BE2C (cell line): ENCODE results near the gene STK39.

Experiments used
- DNase-seq: peaks from one replicate; pipeline ENCODE4 v3.0.0-alpha.2; 2020
- H3K27me3 ChIP-seq: fragments of 250-450 bp; sonication (Bioruptor Pico); 2 replicates; pipeline ENCODE4 v1.5.1; 2020; ENCODE audit warnings: mild to moderate bottlenecking
- H3K36me3 ChIP-seq: fragments of 250-450 bp; sonication (Bioruptor Pico); 2 replicates; pipeline ENCODE4 v1.5.1; 2020; ENCODE audit warnings: mild to moderate bottlenecking
- H3K4me1 ChIP-seq: fragments of 250-450 bp; sonication (Bioruptor Pico); 2 replicates; pipeline ENCODE4 v1.5.1; 2020
- H3K4me3 ChIP-seq: 2 replicates; pipeline ENCODE4 v1.5.1; 2011; ENCODE audit warnings: low read depth, low read length
- H3K9me3 ChIP-seq: fragments of 250-450 bp; sonication (Bioruptor Pico); 2 replicates; pipeline ENCODE4 v1.5.1; 2020
- TF ChIP-seq, protein P1 (sequence below): IDR thresholded peaks from 2 replicates; pipeline ENCODE4 v1.5.1; 2012; ENCODE audit warnings: mild to moderate bottlenecking, low read depth, low read length

Gene STK39

GRCh38 chr2:168179592-168179991, 67.8 kb downstream of the STK39 start:
- Histone ChIP-seq H3K4me1 (no peaks in the 10 kb centered on the region), H3K27me3 (no peaks in the 10 kb centered on the region), H3K36me3 (no peaks in the 10 kb centered on the region), H3K4me3 (no peak overlapping the region), H3K9me3 (no peaks in the 10 kb centered on the region)
- no peak for DNase-seq
- TF ChIP-seq, protein P1, sequence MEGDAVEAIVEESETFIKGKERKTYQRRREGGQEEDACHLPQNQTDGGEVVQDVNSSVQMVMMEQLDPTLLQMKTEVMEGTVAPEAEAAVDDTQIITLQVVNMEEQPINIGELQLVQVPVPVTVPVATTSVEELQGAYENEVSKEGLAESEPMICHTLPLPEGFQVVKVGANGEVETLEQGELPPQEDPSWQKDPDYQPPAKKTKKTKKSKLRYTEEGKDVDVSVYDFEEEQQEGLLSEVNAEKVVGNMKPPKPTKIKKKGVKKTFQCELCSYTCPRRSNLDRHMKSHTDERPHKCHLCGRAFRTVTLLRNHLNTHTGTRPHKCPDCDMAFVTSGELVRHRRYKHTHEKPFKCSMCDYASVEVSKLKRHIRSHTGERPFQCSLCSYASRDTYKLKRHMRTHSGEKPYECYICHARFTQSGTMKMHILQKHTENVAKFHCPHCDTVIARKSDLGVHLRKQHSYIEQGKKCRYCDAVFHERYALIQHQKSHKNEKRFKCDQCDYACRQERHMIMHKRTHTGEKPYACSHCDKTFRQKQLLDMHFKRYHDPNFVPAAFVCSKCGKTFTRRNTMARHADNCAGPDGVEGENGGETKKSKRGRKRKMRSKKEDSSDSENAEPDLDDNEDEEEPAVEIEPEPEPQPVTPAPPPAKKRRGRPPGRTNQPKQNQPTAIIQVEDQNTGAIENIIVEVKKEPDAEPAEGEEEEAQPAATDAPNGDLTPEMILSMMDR: no peak

GRCh38 chr2:168178520-168179324, 68.7 kb downstream of the STK39 start:
- Histone ChIP-seq H3K36me3 (no peaks in the 10 kb centered on the region), H3K9me3 (no peaks in the 10 kb centered on the region), H3K4me1 (no peaks in the 10 kb centered on the region), H3K27me3 (no peaks in the 10 kb centered on the region), H3K4me3 (no peak overlapping the region)
- DNase-seq: no peak
- TF ChIP-seq, protein P1: no peak

DNA sequence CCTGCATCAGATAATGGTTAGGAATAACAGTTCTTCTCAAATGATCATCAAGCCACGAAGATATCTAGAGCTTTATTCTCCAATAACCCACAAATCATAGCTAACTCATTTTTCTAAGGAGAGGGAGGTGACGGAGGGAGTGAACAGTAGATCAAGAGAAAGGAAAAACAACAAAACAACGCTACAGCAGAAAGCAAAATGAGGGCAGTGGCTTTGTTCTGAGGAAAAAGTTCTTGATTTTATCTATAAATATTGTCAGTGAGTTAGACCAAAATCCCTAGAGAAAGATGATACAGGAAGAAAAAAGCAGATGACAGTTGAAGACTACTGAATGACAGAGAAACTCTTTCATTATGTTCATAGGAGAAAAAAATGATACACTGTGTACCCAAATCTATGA, 71.0 kb downstream of the STK39 start:
- no peaks in the 10 kb centered on the region for H3K36me3 ChIP-seq
- no peaks in the 10 kb centered on the region for H3K9me3 ChIP-seq
- H3K4me1 ChIP-seq: no peaks in the 10 kb centered on the region
- TF ChIP-seq, protein P1: no peak
- no peak for DNase-seq
- no peak overlapping the region for H3K4me3 ChIP-seq
- no peaks in the 10 kb centered on the region for H3K27me3 ChIP-seq

- Histone ChIP-seq H3K4me1 (no peaks in the 10 kb centered on the region), H3K9me3 (no peaks in the 10 kb centered on the region), H3K4me3 (no peak overlapping the region), H3K27me3 (no peaks in the 10 kb centered on the region), H3K36me3 (no peaks in the 10 kb centered on the region)
- TF ChIP-seq, protein P1: no peak
- no peak for DNase-seq
Observed at GRCh38 chr2:168175469-168175868, 71.9 kb downstream of the STK39 start.

DNA sequence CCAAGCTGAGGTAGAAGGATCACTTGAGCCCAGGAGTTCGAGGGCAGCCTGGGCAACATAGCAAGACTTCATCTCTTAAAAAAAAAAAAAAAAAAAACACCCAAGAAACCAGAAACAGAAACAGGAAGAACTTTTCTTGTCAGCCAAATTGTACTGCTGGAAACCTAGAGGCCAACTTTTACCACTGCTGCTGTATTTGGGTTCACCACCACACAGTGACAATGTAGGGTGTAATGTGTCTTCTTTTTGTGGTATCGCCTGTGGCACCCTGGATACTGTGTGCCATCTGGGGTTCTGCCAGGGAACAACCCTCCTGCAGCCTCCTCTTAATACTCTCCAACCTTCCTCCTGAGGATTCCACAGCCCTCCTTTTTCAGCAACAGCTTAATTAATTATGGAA, 72.6 kb downstream of the STK39 start:
- Histone ChIP-seq H3K4me1 (no peaks in the 10 kb centered on the region), H3K36me3 (no peaks in the 10 kb centered on the region), H3K27me3 (no peaks in the 10 kb centered on the region), H3K9me3 (no peaks in the 10 kb centered on the region), H3K4me3 (no peak overlapping the region)
- TF ChIP-seq, protein P1: no peak
- DNase-seq: no peak

GRCh38 chr2:168172071-168172470, 75.3 kb downstream of the STK39 start:
- DNase-seq: no peak
- H3K9me3 ChIP-seq: no peaks in the 10 kb centered on the region
- TF ChIP-seq, protein P1: no peak
- H3K4me3 ChIP-seq: no peak overlapping the region
- no peaks in the 10 kb centered on the region for H3K36me3 ChIP-seq
- no peaks in the 10 kb centered on the region for H3K4me1 ChIP-seq
- no peaks in the 10 kb centered on the region for H3K27me3 ChIP-seq
